Stimulated activated CD8-positive, alpha-beta memory T cell treated with anti-CD3 and anti-CD28 coated beads, Interleukin-15, amount 100 ng/mL, for 48 hours (primary cell): ENCODE results near the gene ANKRD13D.

ENCODE experiments used
- DNase-seq, 2 donors: peaks; one replicate each; pipeline ENCODE4 v3.0.0-alpha.2; 2020; ENCODE audit warnings: low read depth in 2 of 2

ANKRD13D gene

GRCh38 chr11:67261946-67262681 is 27.0 kb upstream of the ANKRD13D start:
- no peak for DNase-seq

- peak; percentile 64 to 68 for DNase-seq
Observed at GRCh38 chr11:67262731-67263675, 26.1 kb upstream of the ANKRD13D start.

- no peak for DNase-seq
Observed at GRCh38 chr11:67264260-67264659, 24.8 kb upstream of the ANKRD13D start.

GRCh38 chr11:67264877-67265632 is 24.0 kb upstream of the ANKRD13D start:
- DNase-seq: no peak

GRCh38 chr11:67265633-67266448 is 23.3 kb upstream of the ANKRD13D start:
- peak; percentile 65 to 67 for DNase-seq

- no peak for DNase-seq
Observed at GRCh38 chr11:67266449-67267187, 22.5 kb upstream of the ANKRD13D start, which contains the start of gene GRK2. Gene GRK2, plus strand, starts transcription at chr11:67266473. Its CDS starts 227 bp downstream, at chr11:67266700.

- no peak for DNase-seq
Observed at GRCh38 chr11:67267188-67268080, 21.7 kb upstream of the ANKRD13D start.

- DNase-seq: peak; percentile 71 to 77
Observed at GRCh38 chr11:67268081-67268961, 20.8 kb upstream of the ANKRD13D start.

- no peak for DNase-seq
Observed at GRCh38 chr11:67268962-67269268, 20.2 kb upstream of the ANKRD13D start.

- DNase-seq: no peak
Observed at GRCh38 chr11:67269401-67270255, 19.5 kb upstream of the ANKRD13D start.

- DNase-seq: no peak
Observed at GRCh38 chr11:67270256-67271204, 18.6 kb upstream of the ANKRD13D start.

- DNase-seq: no peak
Observed at GRCh38 chr11:67271205-67271540, 17.9 kb upstream of the ANKRD13D start.

- peak; percentile 68 to 75 for DNase-seq
Observed at GRCh38 chr11:67271541-67272284, 17.4 kb upstream of the ANKRD13D start.

GRCh38 chr11:67272327-67273259 is 16.5 kb upstream of the ANKRD13D start:
- DNase-seq: no peak
